Ascending aorta (tissue), 2 donors: ENCODE measurements around the gene DDX39A. TPM values are rescaled to one million over a fixed set of nuclear protein-coding genes. Genes with fewer than 3 reads are reported as not detected.

Source experiments
- DNase-seq, 2 donors: peaks; one replicate each; pipeline ENCODE4 v3.0.0-alpha.2; 2019; ENCODE audit warnings: low spot score in 2 of 2
- H3K27ac ChIP-seq, 2 donors: fragments of 200-600 bp; sonication (generic); one replicate each; pipeline ENCODE4 v1.5.1; 2016 to 2017; ENCODE audit warnings: mild to moderate bottlenecking in 1 of 2
- H3K27me3 ChIP-seq: fragments of 200-600 bp; sonication (generic); one replicate; pipeline ENCODE4 v1.5.1; 2017
- H3K36me3 ChIP-seq, 2 donors: fragments of 200-600 bp; sonication (generic); one replicate each; pipeline ENCODE4 v1.5.1; 2016
- H3K4me1 ChIP-seq, 2 donors: fragments of 200-600 bp; sonication (generic); one replicate each; pipeline ENCODE4 v1.5.1; 2016 to 2017; ENCODE audit warnings: mild to moderate bottlenecking in 1 of 2
- H3K4me3 ChIP-seq, 2 donors: fragments of 200-600 bp; sonication (generic); one replicate each; pipeline ENCODE4 v1.5.1; 2016 to 2017; ENCODE audit warnings: mild to moderate bottlenecking in 1 of 2
- H3K9me3 ChIP-seq, 2 donors: fragments of 200-600 bp; sonication (generic); one replicate each; pipeline ENCODE4 v1.5.1; 2016
- CTCF ChIP-seq, 3 experiments: fragments of 200-600 bp in 2 of 3; fragments of 450-650 bp in 1 of 3; sonication (generic) in 2 of 3; IDR thresholded peaks; one replicate each; pipeline ENCODE4 v1.5.1; 2016 to 2019; ENCODE audit warnings: antibody characterized with exemption in 3 of 3, mild to moderate bottlenecking in 1 of 3, moderate library complexity in 1 of 3
- intact Hi-C: fragments of 100-400 bp; cut with DNase I; formaldehyde crosslinking; loops from one replicate; pipeline ENCODE4 v1.15.1; 2023
- total RNA-seq: library from RNA; depleted of rRNA; stranded (reverse); fragments of >200 nt; gene quantifications from one replicate; pipeline ENCODE4 v1.1.0, GENCODE V29; 2016

The DDX39A gene
- total RNA-seq, 1 donor from 2014 or later = 83.4 TPM

DNA sequence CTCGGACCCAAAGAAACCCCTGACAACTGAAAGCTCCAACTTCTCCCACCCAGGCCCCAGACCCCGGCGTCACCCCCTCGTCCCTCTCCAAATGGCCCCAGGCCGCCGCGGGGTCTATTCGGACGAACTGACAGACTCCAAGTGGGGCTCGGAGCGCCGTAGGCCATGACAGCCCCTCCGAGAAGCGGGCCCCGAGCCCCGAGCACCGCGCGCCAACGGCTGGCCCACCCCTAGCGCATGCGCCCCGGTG is 360 bp downstream of the DDX39A start:
- TF ChIP-seq CTCF (IDR thresholded peaks at IDR 0.05) = no peak
- no peaks in the 10 kb centered on the region for H3K27me3 ChIP-seq
- H3K4me1 ChIP-seq = peaks cover 4 to 19% of the 10 kb centered on the region in 2 donors
- H3K27ac ChIP-seq = peak overlapping the region; percentile 89 to 96
- H3K4me3 ChIP-seq = peak overlapping the region; percentile 81 to 93
- no peak for DNase-seq
- no peaks in the 10 kb centered on the region for H3K36me3 ChIP-seq
- no peaks in the 10 kb centered on the region for H3K9me3 ChIP-seq
- intact Hi-C loops = loop anchor here (1.0 kb wide), 1 partner anchor 282 kb away; the partner anchor contains the start of gene ASF1B

GRCh38 chr19:14416817-14417231 is 2.3 kb downstream of the DDX39A start:
- peak overlapping the region in 1 of 2 donors; percentile 2 for H3K27ac ChIP-seq
- DNase-seq = no peak
- TF ChIP-seq CTCF (IDR thresholded peaks at IDR 0.05) = no peak
- H3K36me3 ChIP-seq = peaks cover 12 to 15% of the 10 kb centered on the region in 2 donors
- peaks cover 4 to 25% of the 10 kb centered on the region in 2 donors for H3K4me1 ChIP-seq
- no peaks in the 10 kb centered on the region for H3K9me3 ChIP-seq
- H3K27me3 ChIP-seq = no peaks in the 10 kb centered on the region
- no peak overlapping the region for H3K4me3 ChIP-seq
- intact Hi-C loops = no loop called here

DNA sequence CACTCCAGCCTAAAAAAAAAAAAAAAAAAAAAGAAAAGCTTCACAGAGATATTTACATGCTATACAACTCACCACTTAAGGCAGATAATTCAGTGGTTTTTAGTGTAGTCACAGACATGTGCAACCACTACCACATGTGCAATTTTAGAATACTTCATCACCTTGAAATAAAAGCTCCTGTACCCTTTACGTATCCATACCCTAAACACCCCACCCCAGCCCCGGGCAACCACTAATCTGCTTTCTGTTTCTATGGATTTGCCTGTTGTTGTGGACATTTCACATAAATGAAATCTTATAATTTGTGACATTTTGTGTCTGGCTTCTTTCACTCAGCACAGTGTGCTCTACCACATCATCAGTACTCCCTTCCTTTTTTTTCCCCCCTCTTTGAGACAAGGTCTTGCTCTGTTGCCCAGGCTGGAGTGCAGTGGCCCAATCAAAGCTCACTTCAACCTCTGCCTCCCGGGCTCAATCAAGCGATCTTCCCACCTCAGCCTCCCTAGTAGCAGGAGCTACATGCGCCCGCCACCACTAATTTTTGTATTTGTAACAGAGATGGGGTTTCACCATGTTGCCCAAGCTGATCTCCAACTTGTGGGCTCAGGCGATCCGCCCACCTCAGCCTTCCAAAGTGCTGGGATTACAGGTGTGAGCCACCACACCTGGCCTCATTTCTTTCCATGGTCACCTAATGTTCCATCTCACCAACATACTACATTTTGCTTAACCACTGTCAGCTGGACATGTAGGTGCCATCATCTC is 4.0 kb downstream of the DDX39A start:
- Histone ChIP-seq H3K9me3 (no peaks in the 10 kb centered on the region), H3K27me3 (no peaks in the 10 kb centered on the region), H3K36me3 (peaks cover 29 to 32% of the 10 kb centered on the region in 2 donors), H3K4me1 (peaks cover 4 to 25% of the 10 kb centered on the region in 2 donors), H3K4me3 (no peak overlapping the region), H3K27ac (no peak overlapping the region)
- no peak for DNase-seq
- TF ChIP-seq CTCF (IDR thresholded peaks at IDR 0.05) = no peak
- intact Hi-C loops = no loop called here

DNA sequence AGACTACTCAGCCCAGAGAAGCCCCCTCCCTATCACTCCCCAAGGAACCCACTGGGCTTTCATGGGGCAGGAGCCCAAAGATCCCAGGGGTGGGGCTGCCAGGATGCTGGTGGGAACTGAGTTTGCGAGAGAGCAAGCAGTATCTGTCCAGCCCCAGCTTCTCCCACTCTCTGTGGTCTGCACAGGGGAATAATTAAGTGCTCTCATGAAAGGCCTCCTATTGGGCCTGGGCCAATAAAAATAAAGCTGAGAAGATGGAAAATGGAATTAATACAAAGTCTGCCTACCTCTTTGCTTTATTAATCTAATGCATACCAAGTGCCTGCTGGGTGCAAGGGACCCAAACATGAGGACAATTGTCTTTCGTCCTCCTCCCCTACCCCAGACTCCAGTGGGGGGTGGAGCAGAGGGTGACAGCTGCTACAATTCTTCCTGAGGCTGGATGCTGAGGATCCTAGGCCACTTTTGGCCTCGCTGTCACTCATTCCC is 5.4 kb downstream of the DDX39A start:
- H3K27ac ChIP-seq = peak overlapping the region in 1 of 2 donors; percentile 25
- no peak overlapping the region for H3K4me3 ChIP-seq
- H3K4me1 ChIP-seq = peaks cover 4 to 25% of the 10 kb centered on the region in 2 donors
- intact Hi-C loops = no loop called here
- H3K27me3 ChIP-seq = no peaks in the 10 kb centered on the region
- H3K9me3 ChIP-seq = no peaks in the 10 kb centered on the region
- H3K36me3 ChIP-seq = peaks cover 42 to 46% of the 10 kb centered on the region in 2 donors
- DNase-seq = no peak
- no peak for TF ChIP-seq CTCF (IDR thresholded peaks at IDR 0.05)

DNA sequence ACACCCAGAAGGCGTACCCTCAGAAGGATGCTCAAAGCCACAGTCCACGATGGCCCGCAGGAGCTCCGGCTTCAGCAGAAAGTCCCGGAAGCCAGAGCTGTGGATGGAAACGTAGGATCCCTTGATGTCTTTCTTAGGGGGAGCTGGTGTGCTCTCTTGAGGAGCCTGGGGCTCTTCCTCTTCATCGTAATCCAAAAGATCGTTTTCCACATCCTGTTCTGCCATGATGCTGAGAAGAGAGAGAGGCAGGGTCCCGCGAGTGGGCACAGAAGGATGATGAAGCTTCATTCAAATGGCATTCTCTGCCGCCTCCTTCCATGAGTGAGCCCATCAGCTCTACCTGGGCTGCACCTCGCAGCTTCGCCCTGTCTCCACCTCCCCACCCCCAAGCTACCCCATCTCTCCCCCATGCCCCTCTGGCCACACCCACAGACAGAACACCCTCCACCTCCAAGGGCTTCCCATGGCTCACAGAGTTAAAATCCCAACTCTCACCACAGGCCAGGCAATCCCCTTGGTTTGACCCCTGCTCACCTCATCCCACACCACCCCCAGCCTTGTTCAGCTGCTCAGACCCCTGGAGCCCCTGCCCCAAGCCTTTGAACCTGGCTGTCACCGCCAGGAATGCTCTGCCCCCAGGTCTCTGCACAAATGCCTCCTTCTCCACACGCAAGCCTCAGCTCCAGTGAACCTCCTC is 6.0 kb downstream of the DDX39A start:
- intact Hi-C loops = no loop called here
- TF ChIP-seq CTCF (IDR thresholded peaks at IDR 0.05) = no peak
- peaks cover 4 to 21% of the 10 kb centered on the region in 2 donors for H3K4me1 ChIP-seq

More for the DNA sequence above, 6.0 kb downstream of the DDX39A start:
- Histone ChIP-seq H3K4me3 (no peak overlapping the region), H3K36me3 (peaks cover 48 to 52% of the 10 kb centered on the region in 2 donors), H3K27ac (peak overlapping the region in 1 of 2 donors; percentile 25), H3K9me3 (no peaks in the 10 kb centered on the region), H3K27me3 (no peaks in the 10 kb centered on the region)
- no peak for DNase-seq
